ENCODE measurements around the gene IGFL1.
"Not testable (repeated sequence)": the region's sequence is repeated elsewhere in the genome, so short reads cannot be mapped to it uniquely, and the experiment has no call there.

IGFL1 gene

GRCh38 chr19:46238141-46238540, 8.6 kb downstream of the IGFL1 start:
- not testable (repeated sequence) for H3K27ac ChIP-seq (ENCODE audit: insufficient read depth, low read depth, low read length, poor library complexity, severe bottlenecking); H3K4me3 ChIP-seq (ENCODE audit: insufficient read depth, low read depth, low read length); H3K36me3 ChIP-seq (ENCODE audit: control insufficient read depth, insufficient read depth, low read length); H3K27me3 ChIP-seq (ENCODE audit: control insufficient read depth, insufficient read depth, low read length, poor library complexity, severe bottlenecking); H3K9me3 ChIP-seq (ENCODE audit: control insufficient read depth, low read length); H3K4me1 ChIP-seq (ENCODE audit: control insufficient read depth, insufficient read depth, low read length)
- WGBS, 2 experiments, result 85 to 90% methylated on average over 2 of the region's 2 CpGs

- Histone ChIP-seq H3K36me3 (ENCODE audit: control insufficient read depth, insufficient read depth, low read length) (no peaks in the 10 kb centered on the region), H3K4me1 (ENCODE audit: control insufficient read depth, insufficient read depth, low read length) (no peaks in the 10 kb centered on the region), H3K9me3 (ENCODE audit: control insufficient read depth, low read length) (no peaks in the 10 kb centered on the region), H3K4me3 (ENCODE audit: insufficient read depth, low read depth, low read length) (no peak overlapping the region), H3K27ac (ENCODE audit: insufficient read depth, low read depth, low read length, poor library complexity, severe bottlenecking) (no peak overlapping the region), H3K27me3 (ENCODE audit: control insufficient read depth, insufficient read depth, low read length, poor library complexity, severe bottlenecking) (no peaks in the 10 kb centered on the region)
- WGBS, 2 experiments, result 88 to 92% methylated on average over 6 of the region's 6 CpGs
Measured at GRCh38 chr19:46239193-46240024, 9.9 kb downstream of the IGFL1 start.

GRCh38 chr19:46240693-46241092, 11.2 kb downstream of the IGFL1 start:
- no peaks in the 10 kb centered on the region for H3K27me3 ChIP-seq (ENCODE audit: control insufficient read depth, insufficient read depth, low read length, poor library complexity, severe bottlenecking)

GRCh38 chr19:46241626-46242025, 12.1 kb downstream of the IGFL1 start:
- H3K36me3 ChIP-seq (ENCODE audit: control insufficient read depth, insufficient read depth, low read length), result no peaks in the 10 kb centered on the region
- H3K4me3 ChIP-seq (ENCODE audit: insufficient read depth, low read depth, low read length), result no peak overlapping the region
- H3K9me3 ChIP-seq (ENCODE audit: control insufficient read depth, low read length), result no peaks in the 10 kb centered on the region
- H3K27me3 ChIP-seq (ENCODE audit: control insufficient read depth, insufficient read depth, low read length, poor library complexity, severe bottlenecking), result no peaks in the 10 kb centered on the region
- H3K27ac ChIP-seq (ENCODE audit: insufficient read depth, low read depth, low read length, poor library complexity, severe bottlenecking), result peak overlapping the region; percentile 62
- H3K4me1 ChIP-seq (ENCODE audit: control insufficient read depth, insufficient read depth, low read length), result no peaks in the 10 kb centered on the region
- 34 to 44% methylated on average over 2 of the region's 2 CpGs for WGBS, 2 experiments

More at GRCh38 chr19:46240693-46241092, 11.2 kb downstream of the IGFL1 start:
- Histone ChIP-seq H3K4me3 (ENCODE audit: insufficient read depth, low read depth, low read length) (no peak overlapping the region), H3K27ac (ENCODE audit: insufficient read depth, low read depth, low read length, poor library complexity, severe bottlenecking) (no peak overlapping the region), H3K4me1 (ENCODE audit: control insufficient read depth, insufficient read depth, low read length) (no peaks in the 10 kb centered on the region), H3K9me3 (ENCODE audit: control insufficient read depth, low read length) (no peaks in the 10 kb centered on the region), H3K36me3 (ENCODE audit: control insufficient read depth, insufficient read depth, low read length) (no peaks in the 10 kb centered on the region)
- WGBS, 2 experiments, result 85 to 87% methylated on average over 4 of the region's 4 CpGs

GRCh38 chr19:46243081-46243654, 13.6 kb downstream of the IGFL1 start:
- not testable (repeated sequence) for H3K27me3 ChIP-seq (ENCODE audit: control insufficient read depth, insufficient read depth, low read length, poor library complexity, severe bottlenecking); H3K27ac ChIP-seq (ENCODE audit: insufficient read depth, low read depth, low read length, poor library complexity, severe bottlenecking); H3K4me1 ChIP-seq (ENCODE audit: control insufficient read depth, insufficient read depth, low read length); H3K36me3 ChIP-seq (ENCODE audit: control insufficient read depth, insufficient read depth, low read length); H3K4me3 ChIP-seq (ENCODE audit: insufficient read depth, low read depth, low read length); H3K9me3 ChIP-seq (ENCODE audit: control insufficient read depth, low read length)
- 90% methylated on average over 6 of the region's 6 CpGs for WGBS, 2 experiments

- H3K4me1 ChIP-seq (ENCODE audit: control insufficient read depth, insufficient read depth, low read length), result no peaks in the 10 kb centered on the region
- H3K36me3 ChIP-seq (ENCODE audit: control insufficient read depth, insufficient read depth, low read length), result no peaks in the 10 kb centered on the region
- H3K9me3 ChIP-seq (ENCODE audit: control insufficient read depth, low read length), result no peaks in the 10 kb centered on the region
- no peaks in the 10 kb centered on the region for H3K27me3 ChIP-seq (ENCODE audit: control insufficient read depth, insufficient read depth, low read length, poor library complexity, severe bottlenecking)
- H3K27ac ChIP-seq (ENCODE audit: insufficient read depth, low read depth, low read length, poor library complexity, severe bottlenecking), result no peak overlapping the region
- 94 to 95% methylated on average over 3 of the region's 3 CpGs for WGBS, 2 experiments
- no peak overlapping the region for H3K4me3 ChIP-seq (ENCODE audit: insufficient read depth, low read depth, low read length)
Measured at GRCh38 chr19:46250076-46250735, 20.7 kb downstream of the IGFL1 start.

GRCh38 chr19:46251416-46251815, 21.9 kb downstream of the IGFL1 start:
- H3K27ac ChIP-seq (ENCODE audit: insufficient read depth, low read depth, low read length, poor library complexity, severe bottlenecking), result no peak overlapping the region
- H3K36me3 ChIP-seq (ENCODE audit: control insufficient read depth, insufficient read depth, low read length), result no peaks in the 10 kb centered on the region
- no peaks in the 10 kb centered on the region for H3K27me3 ChIP-seq (ENCODE audit: control insufficient read depth, insufficient read depth, low read length, poor library complexity, severe bottlenecking)
- 75% methylated on average over 5 of the region's 5 CpGs for WGBS, 2 experiments
- no peaks in the 10 kb centered on the region for H3K4me1 ChIP-seq (ENCODE audit: control insufficient read depth, insufficient read depth, low read length)
- H3K4me3 ChIP-seq (ENCODE audit: insufficient read depth, low read depth, low read length), result no peak overlapping the region
- H3K9me3 ChIP-seq (ENCODE audit: control insufficient read depth, low read length), result no peaks in the 10 kb centered on the region

GRCh38 chr19:46254776-46255175, 25.2 kb downstream of the IGFL1 start:
- WGBS, 2 experiments, result 93 to 99% methylated on average over 4 of the region's 4 CpGs
- H3K9me3 ChIP-seq (ENCODE audit: control insufficient read depth, low read length), result no peaks in the 10 kb centered on the region

GRCh38 chr19:46256855-46257254, 27.3 kb downstream of the IGFL1 start:
- H3K27ac ChIP-seq (ENCODE audit: insufficient read depth, low read depth, low read length, poor library complexity, severe bottlenecking), result no peak overlapping the region
- no peaks in the 10 kb centered on the region for H3K4me1 ChIP-seq (ENCODE audit: control insufficient read depth, insufficient read depth, low read length)
- no peak overlapping the region for H3K4me3 ChIP-seq (ENCODE audit: insufficient read depth, low read depth, low read length)
- H3K27me3 ChIP-seq (ENCODE audit: control insufficient read depth, insufficient read depth, low read length, poor library complexity, severe bottlenecking), result no peaks in the 10 kb centered on the region
- 90 to 93% methylated on average over 8 of the region's 8 CpGs for WGBS, 2 experiments
- H3K36me3 ChIP-seq (ENCODE audit: control insufficient read depth, insufficient read depth, low read length), result no peaks in the 10 kb centered on the region
- no peaks in the 10 kb centered on the region for H3K9me3 ChIP-seq (ENCODE audit: control insufficient read depth, low read length)

More at GRCh38 chr19:46254776-46255175, 25.2 kb downstream of the IGFL1 start:
- H3K27me3 ChIP-seq (ENCODE audit: control insufficient read depth, insufficient read depth, low read length, poor library complexity, severe bottlenecking), result no peaks in the 10 kb centered on the region
- H3K4me3 ChIP-seq (ENCODE audit: insufficient read depth, low read depth, low read length), result no peak overlapping the region
- H3K36me3 ChIP-seq (ENCODE audit: control insufficient read depth, insufficient read depth, low read length), result no peaks in the 10 kb centered on the region
- no peak overlapping the region for H3K27ac ChIP-seq (ENCODE audit: insufficient read depth, low read depth, low read length, poor library complexity, severe bottlenecking)
- no peaks in the 10 kb centered on the region for H3K4me1 ChIP-seq (ENCODE audit: control insufficient read depth, insufficient read depth, low read length)

GRCh38 chr19:46261501-46261900, 32.0 kb downstream of the IGFL1 start:
- WGBS, 2 experiments, result 91 to 94% methylated on average over 7 of the region's 7 CpGs
- H3K4me1 ChIP-seq (ENCODE audit: control insufficient read depth, insufficient read depth, low read length); H3K4me3 ChIP-seq (ENCODE audit: insufficient read depth, low read depth, low read length); H3K9me3 ChIP-seq (ENCODE audit: control insufficient read depth, low read length); H3K27ac ChIP-seq (ENCODE audit: insufficient read depth, low read depth, low read length, poor library complexity, severe bottlenecking); H3K36me3 ChIP-seq (ENCODE audit: control insufficient read depth, insufficient read depth, low read length); H3K27me3 ChIP-seq (ENCODE audit: control insufficient read depth, insufficient read depth, low read length, poor library complexity, severe bottlenecking): not testable (repeated sequence)
